Measurements from ENCODE around the gene KCNC2.
"Not testable (repeated sequence)": the region's sequence is repeated elsewhere in the genome, so short reads cannot be mapped to it uniquely, and the experiment has no call there.

The KCNC2 gene

DNA sequence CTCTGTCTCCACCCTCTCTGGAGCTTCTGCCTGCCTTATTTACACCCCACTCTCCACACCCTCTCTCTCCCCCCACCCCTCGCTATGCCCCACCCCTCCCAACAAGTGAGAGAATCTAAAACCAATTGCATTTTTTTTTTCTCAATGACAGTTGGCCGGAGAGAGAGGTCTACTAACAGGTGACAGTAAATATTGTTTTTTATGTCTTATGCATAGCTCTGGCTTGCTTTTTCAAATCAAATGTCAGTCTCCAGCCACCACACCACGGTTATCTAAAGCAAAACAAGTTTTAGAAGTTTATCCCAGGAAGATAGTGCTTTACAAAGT, at the start of gene KCNC2:
Gene KCNC2, minus strand, starts transcription at position 28 of the 327 bp plus-strand sequence.
- no peak for DNase-seq

DNA sequence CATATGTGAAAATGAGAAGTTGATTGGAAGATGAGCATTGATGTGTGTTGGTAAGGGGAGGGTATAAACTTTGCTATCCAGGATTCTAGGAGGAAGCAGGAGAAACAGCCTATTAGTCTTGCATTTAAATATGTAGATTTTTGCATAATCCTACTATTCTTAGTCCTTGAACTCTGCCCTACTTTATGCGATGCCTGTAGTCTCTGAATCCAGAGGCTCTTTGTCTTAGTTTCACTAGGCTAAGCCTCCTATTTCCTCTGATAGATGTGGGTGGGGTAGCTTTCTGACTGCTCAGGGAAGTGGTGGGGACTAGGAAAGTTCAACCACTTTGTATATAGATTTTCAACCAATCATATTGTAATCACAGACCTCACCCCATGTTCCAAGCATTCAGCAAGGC, 49.5 kb upstream of the KCNC2 start:
- DNase-seq: no peak

DNA sequence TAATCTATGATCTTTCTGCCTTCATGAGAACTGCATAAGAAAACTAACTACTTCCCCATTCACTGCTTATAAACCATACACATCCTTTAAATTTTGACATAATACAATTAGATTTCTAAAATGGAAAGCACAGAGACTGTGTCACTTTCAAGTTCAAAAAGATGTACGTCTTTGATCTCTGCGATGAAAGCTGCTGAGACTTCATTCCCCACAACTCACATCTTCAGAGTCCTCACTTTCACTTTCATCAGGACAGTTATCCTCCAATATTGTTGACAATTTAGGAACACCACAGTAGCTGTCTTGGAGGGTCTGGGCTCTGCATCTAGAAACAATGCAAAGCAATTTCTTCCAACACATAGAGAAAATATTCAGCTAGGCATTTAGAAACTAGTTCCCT, 47.9 kb upstream of the KCNC2 start:
- no peak for DNase-seq

GRCh38 chr12:75245108-75245507, 35.5 kb upstream of the KCNC2 start:
- no peak for DNase-seq

DNA sequence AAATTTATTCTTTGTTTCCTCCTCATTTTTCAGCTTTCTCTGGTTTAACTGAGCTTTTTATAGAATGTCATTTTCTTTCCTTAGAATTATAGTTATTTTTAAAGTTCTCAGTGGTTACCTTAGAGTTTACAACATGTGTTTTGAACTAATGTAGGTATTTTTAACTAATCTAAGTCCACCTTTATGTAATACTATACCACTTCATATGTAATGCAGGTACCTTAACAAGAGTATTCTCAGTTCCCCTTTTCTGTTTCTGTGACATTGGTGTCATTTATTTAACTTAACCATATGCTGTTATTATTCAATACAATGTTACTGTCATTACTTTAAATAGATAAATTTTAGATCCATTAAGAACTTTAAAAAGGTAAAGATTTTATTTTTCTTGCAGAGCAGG, 30.3 kb upstream of the KCNC2 start:
- DNase-seq: no peak

- no peak for DNase-seq
These were observed 26.6 kb upstream of the KCNC2 start for GRCh38 chr12:75236206-75236605.

GRCh38 chr12:75227132-75227531, 17.5 kb upstream of the KCNC2 start:
- no peak for DNase-seq

- no peak for DNase-seq
These were observed 2.4 kb upstream of the KCNC2 start for GRCh38 chr12:75212072-75212471.

DNA sequence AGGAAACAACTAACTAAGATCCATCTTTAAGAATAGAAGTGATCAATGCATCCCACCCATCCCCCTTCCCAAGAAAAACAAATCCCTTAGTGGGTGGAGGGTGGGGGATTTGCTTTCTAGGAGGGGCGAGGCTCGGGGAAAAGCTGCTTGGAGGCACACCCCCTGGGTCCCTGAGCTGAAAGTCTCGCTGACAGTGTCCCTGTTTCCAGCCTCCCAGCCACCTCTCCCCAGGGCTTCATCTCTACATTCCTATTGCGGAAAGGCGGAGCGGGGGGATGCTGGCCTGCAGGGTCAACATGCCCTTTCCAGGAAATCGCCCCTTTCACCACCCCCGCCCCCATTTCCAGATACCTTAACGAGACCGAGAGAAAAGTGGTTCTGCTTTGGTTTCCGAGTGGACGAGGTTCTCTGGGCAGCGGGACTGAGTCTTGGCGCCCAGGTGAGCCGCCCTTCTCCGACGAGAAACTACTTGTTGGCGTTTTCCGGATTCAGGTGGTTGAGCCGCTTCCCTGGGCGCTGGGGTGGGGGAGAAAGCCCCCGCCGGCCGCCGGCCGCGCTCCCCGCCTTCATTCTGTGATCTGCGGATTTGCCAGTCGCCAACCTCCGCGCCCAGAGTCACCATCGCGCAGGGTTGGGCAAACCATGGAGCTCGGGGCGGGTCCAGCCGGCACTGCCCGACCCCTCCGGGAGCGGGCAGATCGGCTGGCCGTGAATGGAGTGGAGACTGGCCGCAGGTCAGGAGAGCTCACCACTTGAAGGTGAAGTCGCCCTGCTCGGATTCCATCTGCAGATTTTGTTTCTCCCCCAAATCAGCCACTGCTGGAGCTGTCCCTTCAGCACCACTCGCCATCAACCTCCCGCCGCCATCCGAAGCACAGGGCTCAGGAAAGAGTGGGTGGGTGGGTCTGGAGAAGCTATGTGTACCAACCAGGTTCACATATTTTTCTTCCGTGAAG, 505 bp downstream of the KCNC2 start:
- DNase-seq: peak; percentile 38 to 40

DNA sequence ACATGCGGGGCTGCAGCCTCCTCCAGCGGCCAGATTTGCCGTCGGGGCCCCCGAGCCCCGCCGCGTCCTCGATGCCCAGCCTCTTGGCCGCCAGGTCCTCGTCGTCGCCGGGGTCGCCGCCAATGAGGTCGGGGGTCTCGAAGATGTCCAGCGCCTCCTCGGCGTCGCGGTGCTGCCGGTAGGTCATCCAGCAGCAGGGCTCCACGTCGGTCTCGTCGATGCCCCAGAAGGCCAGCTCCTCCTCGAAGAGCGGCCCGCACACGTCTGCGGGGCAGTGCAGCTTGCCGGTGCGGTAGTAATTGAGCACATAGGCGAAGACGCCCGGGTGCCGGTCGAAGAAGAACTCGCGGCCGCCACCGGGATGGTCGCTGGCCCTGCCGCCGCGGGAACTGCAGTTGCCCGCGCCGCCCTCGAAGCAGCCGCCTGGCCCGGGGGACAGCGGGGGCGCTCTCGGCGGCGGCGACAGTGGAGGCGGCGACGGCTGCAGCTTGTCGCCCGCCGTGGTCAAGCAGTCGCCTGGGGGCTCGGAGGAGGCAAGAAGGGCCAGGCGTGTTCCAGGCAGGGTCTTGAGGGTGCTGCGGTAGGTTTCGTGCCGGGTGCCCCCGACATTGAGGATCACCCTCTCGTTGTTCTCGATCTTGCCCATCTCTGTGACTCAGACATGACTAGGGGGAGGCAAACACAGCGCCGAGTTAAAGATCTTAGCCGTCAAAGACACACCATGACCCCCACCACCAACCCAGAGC, 2.1 kb downstream of the KCNC2 start:
- no peak for DNase-seq

DNA sequence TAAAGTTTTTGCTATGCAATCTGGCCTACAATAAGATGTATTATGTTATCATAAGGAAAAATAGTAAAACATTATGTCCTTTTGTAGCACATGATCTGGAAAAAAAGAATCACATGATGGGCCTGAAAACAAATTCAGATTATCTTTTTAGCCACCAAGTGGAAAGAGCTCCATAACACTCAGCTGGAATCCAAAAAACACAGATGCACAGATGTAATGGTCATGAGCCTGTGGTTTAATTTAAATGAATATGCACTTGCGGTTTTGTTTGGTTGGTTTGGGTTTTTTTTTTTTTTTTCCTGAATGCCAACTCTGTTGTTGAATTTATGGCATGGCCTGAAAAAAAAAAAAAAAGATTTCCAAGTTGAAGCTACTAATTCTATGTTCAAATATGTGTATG, 4.1 kb downstream of the KCNC2 start:
- no peak for DNase-seq

DNA sequence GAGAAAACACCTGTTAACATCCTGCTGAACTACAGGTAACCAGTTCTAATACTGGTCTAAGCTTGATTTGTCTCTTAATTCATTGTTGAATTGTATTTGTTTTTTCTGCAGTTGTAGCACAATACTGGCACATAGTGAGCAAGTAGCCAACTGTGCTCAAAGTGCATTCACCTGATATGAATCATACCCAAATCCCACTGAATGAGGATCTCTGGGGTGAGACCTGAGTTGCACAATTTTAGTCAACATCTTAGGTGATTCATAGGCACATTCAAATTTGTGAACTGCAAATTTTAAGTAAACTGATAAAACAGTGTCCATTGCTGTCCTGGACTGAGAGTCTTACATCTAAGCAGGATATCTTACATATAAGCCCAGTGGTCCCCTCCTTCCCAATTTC, 12.8 kb downstream of the KCNC2 start:
- no peak for DNase-seq

- no peak for DNase-seq
These were observed 13.2 kb downstream of the KCNC2 start for GRCh38 chr12:75196408-75196807.

DNA sequence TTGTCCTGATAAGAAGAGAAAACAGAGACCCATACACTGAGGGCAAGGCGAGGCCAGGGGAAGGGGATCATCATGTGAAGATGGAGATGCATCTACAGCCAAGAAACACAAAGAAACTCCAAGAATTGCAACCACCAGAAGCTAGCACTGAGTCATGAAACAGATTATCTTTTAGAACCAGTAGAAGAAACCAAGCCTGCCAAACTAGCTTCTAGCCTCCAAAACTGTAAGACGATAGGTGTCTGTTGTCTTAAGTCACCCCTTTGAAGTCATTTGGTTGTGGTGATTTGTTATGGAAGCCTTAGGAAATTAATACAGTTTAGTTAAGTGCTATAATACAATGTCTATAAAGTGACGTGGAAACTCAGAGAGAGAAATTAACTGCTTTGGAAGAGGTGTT, 15.4 kb downstream of the KCNC2 start:
- no peak for DNase-seq

- no peak for DNase-seq
These were observed 17.4 kb downstream of the KCNC2 start for GRCh38 chr12:75192196-75192595.

DNA sequence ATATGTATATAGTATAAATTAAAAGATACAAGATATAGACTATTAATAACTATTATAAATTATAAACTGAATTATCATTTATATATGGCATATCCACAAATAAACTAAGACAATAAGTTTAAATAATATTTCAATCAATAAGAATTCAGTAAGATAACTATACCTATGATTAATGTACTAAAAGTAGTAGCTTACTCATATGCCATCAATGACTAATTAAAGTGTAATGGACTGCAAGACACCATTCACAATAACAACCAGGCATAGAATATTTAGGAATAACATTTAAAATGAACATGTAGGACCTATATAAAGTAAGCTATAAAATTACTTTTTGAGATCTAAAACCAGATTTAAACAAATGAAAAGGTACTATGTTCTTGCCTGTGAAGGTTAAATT, 18.8 kb downstream of the KCNC2 start:
- DNase-seq: no peak

DNA sequence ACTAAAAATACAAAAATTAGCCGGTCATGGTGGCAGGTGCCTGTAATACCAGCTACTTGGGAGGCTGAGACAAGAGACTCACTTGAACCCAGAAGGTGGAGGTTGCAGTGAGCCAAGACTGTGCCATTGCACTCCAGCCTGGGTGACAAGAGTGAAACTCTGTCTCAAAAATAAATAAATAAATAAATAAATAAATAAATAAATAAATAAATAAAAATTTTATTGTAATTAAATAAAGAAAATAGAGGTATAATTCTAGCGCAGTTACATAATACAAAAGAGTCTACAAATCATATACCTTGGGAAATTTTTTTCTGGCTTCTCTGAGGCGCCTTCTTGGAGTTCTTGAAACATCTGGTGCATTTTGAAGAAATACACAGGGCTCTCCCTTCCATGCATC, 23.8 kb downstream of the KCNC2 start:
- DNase-seq: not testable (repeated sequence)

DNA sequence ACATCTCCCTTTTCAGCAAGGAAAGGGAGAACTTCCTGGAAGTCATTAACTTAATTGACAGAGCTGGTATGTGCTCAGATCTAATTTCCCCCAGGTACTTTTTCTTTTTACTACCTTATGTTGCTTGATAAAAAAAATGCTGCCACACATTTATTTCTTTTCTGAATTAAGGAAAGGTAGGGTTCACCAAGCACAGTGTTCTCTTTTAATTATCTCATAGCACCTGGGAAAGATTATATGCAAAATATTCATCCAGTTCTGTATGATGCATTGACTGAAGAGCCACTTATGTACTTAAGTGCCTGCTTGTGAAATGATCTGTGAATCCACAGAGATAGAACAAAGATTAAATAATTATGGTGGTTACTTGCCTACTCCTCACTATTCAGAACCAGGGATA, 25.1 kb downstream of the KCNC2 start:
- DNase-seq: peak in 1 of 2 experiments; percentile 1

GRCh38 chr12:75183967-75184366, 25.7 kb downstream of the KCNC2 start:
- no peak for DNase-seq

DNA sequence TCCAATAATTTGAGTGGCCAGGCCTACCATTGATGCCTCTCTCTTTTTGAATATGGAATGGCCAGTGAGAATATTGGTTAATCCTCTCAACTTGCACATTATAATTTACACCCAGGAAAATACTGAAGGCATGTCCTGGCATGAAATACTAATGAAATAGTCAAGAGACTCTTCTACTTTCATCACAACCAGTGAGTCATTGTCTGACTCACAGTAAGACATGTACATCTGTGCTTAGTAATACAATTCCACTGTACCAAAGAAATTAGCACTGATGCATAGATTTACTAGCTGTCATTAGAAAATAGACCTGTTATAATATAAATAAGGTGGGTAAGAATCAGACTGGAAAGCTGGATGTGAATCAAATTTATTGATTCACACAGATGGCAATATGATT, 31.6 kb downstream of the KCNC2 start:
- no peak for DNase-seq

- peak in 1 of 2 experiments; percentile 4 for DNase-seq
These were observed 37.0 kb downstream of the KCNC2 start for GRCh38 chr12:75172611-75173010.

- no peak for DNase-seq
These were observed 38.9 kb downstream of the KCNC2 start for GRCh38 chr12:75170640-75171185.

DNA sequence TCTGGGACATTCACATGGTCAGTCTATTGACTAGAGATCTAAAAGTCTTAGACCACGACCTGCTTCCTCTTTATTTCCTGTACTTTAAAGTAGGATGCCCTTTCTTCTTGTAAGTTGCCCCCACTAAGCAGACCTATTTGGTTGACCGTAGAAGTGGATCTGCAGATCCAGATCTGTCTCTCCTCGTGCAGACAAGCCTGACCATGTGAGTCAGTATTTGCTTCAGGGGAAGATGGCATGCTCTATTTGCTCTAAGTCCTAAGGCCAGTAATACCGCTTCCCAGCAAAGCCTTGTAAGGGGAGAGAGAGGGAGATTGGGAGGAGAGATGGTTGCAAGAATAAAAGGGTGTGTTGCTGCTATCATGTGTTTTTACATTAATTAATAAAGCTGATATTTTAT, 46.8 kb downstream of the KCNC2 start:
- DNase-seq: no peak

DNA sequence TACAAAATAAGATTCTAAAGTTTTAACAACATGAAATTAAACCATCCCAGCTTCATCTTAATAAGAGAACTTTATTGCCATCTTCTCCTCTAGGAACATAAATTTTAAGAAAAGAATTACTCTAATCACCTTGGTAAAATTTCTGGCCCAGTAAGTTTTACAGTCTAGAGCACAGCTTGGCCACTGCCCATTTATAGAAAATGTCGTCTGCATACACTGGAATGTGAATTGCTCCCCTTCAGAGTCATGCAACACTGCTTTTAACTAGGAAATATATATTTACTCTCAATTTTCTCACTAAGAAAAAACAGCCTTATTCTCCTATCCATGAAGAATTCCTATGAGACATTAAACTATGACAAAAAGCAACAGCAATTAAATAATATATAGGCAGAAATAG, 48.2 kb downstream of the KCNC2 start:
- DNase-seq: no peak

All from NCI-H2081 (cell line).